Measurements from ENCODE around the gene SIRT4.

Gene SIRT4

DNA sequence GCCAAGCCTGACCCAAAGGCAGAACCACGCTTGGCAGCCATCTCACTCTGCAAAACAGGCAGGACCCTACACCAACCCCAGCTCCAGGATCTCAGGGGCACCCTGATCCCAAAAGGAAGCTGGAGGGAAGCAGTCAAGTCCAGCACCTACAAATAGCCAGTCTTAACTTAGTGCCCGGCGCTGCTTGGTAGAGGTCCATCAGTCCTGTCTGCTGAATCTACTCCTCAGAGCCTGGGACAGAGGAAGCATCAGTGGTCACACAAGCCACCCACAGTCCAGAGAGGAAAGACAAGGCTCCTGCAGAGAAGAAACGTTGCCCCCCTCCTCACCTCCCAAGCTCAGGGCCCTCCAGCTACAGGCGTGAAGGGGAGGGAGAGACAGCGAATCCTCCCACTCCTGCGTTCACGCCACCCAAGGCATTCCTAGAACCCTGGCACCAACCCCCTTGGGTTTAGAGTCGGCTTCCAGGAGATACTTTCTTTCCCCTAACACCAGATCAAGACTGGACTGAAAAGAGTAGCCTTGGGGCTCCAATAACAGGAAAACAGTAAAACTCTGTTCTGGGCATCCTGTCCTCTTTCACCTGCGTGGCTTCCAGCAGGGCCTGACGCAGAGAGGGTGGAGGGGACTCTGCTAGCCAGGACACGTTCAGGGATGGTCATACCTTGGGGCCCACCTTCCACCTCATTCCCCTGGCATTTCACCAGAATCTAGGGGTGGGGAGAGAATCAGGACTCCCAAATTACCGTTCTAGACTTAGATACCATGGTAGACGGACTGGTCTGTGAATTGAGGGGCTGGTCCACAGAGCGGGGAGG lies 37.8 kb upstream of the SIRT4 start:
- Histone ChIP-seq H3K4me1 (peaks cover 0 to 45% (median 35%) of the 10 kb centered on the region in 4 donors), H3K27ac (peak overlapping the region; percentile 90 to 96), H3K36me3 (no peaks in the 10 kb centered on the region), H3K9me3 (no peaks in the 10 kb centered on the region), H3K27me3 (no peaks in the 10 kb centered on the region), H3K4me3 (peak overlapping the region; percentile 77 to 100)
- no peak for DNase-seq
- intact Hi-C loops (cut with DNase I; ENCODE audit: low total_unique reads): loop anchor here (2.0 kb wide), 2 partner anchors 35 to 63 kb away; partner anchors contain the start of gene RPLP0
- TF ChIP-seq, protein P1, sequence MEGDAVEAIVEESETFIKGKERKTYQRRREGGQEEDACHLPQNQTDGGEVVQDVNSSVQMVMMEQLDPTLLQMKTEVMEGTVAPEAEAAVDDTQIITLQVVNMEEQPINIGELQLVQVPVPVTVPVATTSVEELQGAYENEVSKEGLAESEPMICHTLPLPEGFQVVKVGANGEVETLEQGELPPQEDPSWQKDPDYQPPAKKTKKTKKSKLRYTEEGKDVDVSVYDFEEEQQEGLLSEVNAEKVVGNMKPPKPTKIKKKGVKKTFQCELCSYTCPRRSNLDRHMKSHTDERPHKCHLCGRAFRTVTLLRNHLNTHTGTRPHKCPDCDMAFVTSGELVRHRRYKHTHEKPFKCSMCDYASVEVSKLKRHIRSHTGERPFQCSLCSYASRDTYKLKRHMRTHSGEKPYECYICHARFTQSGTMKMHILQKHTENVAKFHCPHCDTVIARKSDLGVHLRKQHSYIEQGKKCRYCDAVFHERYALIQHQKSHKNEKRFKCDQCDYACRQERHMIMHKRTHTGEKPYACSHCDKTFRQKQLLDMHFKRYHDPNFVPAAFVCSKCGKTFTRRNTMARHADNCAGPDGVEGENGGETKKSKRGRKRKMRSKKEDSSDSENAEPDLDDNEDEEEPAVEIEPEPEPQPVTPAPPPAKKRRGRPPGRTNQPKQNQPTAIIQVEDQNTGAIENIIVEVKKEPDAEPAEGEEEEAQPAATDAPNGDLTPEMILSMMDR (IDR thresholded peaks at IDR 0.05): no peak

DNA sequence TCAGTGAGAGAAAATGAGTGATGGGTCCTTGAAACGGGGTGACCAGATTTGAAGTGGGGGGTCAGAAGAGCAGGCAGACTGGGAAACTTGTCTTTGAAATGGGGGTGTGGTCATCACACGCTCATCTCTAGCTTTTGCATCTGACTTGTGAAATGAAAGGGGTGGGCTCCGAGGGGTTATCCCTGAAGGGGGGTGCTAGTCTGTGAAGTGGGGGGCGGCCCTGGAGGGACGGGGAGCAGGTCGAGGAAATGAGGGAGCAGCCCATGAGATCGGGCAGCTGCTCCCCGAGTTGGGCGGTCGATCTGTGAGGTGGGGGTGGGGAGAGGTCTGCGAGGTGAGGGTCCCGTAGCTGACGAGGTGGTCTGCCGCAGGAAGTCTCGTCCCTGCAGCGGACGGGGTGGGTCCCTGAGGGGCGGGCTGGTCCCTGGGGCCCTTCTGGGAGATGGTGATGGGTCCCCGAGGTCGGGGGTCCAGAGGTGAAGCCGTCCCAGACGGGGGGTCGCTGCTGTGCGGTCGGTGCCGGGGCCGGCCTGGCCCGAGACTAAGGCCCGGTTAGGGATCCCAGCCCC lies 37.1 kb upstream of the SIRT4 start:
- H3K27ac ChIP-seq: peak overlapping the region; percentile 90 to 96
- intact Hi-C loops (cut with DNase I; ENCODE audit: low total_unique reads): loop anchor here (2.0 kb wide), 2 partner anchors 36 to 64 kb away; partner anchors contain the start of gene RPLP0
- no peaks in the 10 kb centered on the region for H3K36me3 ChIP-seq
- peak overlapping the region; percentile 77 to 100 for H3K4me3 ChIP-seq
- no peaks in the 10 kb centered on the region for H3K27me3 ChIP-seq
- peaks cover 0 to 40% (median 32%) of the 10 kb centered on the region in 4 donors for H3K4me1 ChIP-seq
- TF ChIP-seq, protein P1 (IDR thresholded peaks at IDR 0.05): no peak
- no peaks in the 10 kb centered on the region for H3K9me3 ChIP-seq
- DNase-seq: no peak

DNA sequence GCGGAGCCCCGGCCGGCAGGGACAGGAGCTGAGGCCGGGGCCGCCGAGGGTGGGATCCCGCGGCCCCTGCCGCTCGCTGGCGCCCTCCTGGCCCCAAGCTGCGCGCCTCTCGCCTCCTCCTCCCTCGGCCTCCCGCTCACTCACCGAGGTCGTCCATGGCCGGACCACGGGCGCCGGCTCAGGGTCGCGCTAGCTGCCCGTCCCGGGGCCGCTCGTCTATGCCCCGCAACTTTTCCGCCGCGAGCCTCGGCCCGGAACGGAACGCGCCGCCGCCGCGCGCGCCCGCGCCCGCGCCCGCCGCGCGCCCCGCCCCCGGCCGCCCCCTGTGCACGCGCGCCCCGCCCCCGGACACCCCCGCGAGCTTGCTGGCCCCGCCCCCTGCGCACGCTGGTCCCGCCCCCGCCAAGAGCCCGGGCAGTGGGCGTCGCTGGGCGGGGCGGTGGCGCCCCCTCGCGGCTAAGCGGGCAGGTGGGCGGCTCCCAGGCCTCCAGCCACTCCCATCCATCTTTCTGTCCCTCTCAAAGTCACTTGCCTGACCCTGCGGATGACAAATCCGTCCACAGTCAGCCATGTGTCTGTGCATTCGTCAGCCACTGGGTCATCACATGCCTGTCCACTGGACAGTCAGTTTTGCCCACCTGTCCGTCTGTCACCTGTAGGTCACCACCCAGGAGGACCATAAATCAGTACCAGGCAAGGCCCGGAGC lies 36.5 kb upstream of the SIRT4 start, which contains the start of gene PXN:
TSS of gene PXN (minus strand) at position 258 of the 707 bp plus-strand sequence. CDS start at position 157, 101 bp downstream.
- Histone ChIP-seq H3K27me3 (no peaks in the 10 kb centered on the region), H3K27ac (peak within 1 kb of the TSS; percentile 90 to 96), H3K4me1 (peaks cover 0 to 39% (median 31%) of the 10 kb centered on the region in 4 donors), H3K4me3 (peak within 1 kb of the TSS; percentile 77 to 100), H3K9me3 (no peaks in the 10 kb centered on the region), H3K36me3 (no peaks in the 10 kb centered on the region)
- TF ChIP-seq, protein P1 (IDR thresholded peaks at IDR 0.05): peak; percentile 86 to 87
- peak; percentile 78 to 91 for DNase-seq
- intact Hi-C loops (cut with DNase I; ENCODE audit: low total_unique reads): loop anchor here (2.0 kb wide), 2 partner anchors 37 to 65 kb away; partner anchors contain the start of gene RPLP0

DNA sequence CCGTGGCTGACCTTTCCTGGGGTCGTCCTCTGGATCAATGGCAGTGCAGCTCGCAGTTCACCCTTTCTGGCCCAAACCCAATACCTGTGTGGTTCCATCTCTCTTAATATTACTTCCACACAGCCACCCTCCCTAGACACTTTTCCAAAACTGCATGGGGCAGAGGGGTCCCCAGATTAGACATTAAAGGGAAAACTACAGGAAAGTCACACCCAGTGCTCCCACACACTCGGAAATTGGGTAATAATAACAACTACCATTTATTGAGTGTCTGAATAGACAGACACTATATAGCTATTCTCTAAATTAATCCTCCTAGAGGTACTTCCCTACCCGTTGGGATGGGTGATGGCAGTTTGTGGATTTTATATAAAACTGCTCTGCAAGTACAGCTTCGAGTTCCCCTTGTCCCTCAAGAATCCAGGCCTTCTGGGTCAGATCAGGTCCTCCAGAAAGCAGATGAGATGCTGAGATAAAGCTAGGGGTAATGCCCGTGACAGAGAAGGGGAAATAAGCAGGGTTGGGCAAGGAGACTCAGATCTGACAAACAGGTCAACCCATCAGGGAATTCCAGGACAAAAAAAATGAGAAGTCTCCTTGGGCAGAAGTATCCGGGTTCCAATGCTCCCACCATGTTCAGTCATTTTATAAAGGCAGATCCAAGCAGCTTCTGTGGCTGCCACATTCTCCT lies 35.8 kb upstream of the SIRT4 start:
- Histone ChIP-seq H3K27me3 (no peaks in the 10 kb centered on the region), H3K27ac (peak overlapping the region in 1 of 2 donors; percentile 2), H3K36me3 (no peaks in the 10 kb centered on the region), H3K4me3 (peak overlapping the region in 1 of 2 donors; percentile 100), H3K9me3 (no peaks in the 10 kb centered on the region), H3K4me1 (peaks cover 0 to 35% (median 30%) of the 10 kb centered on the region in 4 donors)
- intact Hi-C loops (cut with DNase I; ENCODE audit: low total_unique reads): no loop called here
- TF ChIP-seq, protein P1 (IDR thresholded peaks at IDR 0.05): no peak
- no peak for DNase-seq

DNA sequence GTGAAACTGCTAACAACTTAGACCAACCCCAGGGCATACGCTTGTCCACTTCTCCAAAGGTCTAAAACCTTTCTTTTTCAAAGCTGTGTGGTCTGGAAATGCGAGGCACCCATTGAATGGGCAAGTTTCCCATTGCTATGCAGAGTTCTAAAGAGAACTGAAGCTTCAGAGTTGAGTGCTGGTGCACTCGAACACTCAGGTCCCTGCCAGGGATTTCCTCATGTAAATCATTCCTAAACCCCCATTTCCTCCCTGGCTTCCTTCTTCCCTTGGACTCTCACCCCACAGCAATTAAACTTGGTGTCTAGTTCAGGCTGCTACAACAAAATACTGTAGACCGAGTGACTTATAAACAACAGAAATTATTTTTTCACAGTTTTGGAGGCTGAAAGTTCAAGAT lies 34.4 kb upstream of the SIRT4 start:
- no peak for DNase-seq
- Histone ChIP-seq H3K9me3 (no peaks in the 10 kb centered on the region), H3K4me1 (peaks cover 0 to 24% (median 21%) of the 10 kb centered on the region in 4 donors), H3K27ac (no peak overlapping the region), H3K27me3 (no peaks in the 10 kb centered on the region), H3K4me3 (no peak overlapping the region), H3K36me3 (no peaks in the 10 kb centered on the region)
- TF ChIP-seq, protein P1 (IDR thresholded peaks at IDR 0.05): no peak
- intact Hi-C loops (cut with DNase I; ENCODE audit: low total_unique reads): no loop called here
